SHP77 treated with DMSO at 0.1 percent for 48 hours (cell line): ENCODE data around the gene LAYN.

Experiments used
- DNase-seq: peaks from one replicate; lab custom pipeline; 2025; lab: John Stamatoyannopoulos, UW

LAYN gene, protein sequence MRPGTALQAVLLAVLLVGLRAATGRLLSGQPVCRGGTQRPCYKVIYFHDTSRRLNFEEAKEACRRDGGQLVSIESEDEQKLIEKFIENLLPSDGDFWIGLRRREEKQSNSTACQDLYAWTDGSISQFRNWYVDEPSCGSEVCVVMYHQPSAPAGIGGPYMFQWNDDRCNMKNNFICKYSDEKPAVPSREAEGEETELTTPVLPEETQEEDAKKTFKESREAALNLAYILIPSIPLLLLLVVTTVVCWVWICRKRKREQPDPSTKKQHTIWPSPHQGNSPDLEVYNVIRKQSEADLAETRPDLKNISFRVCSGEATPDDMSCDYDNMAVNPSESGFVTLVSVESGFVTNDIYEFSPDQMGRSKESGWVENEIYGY

DNA sequence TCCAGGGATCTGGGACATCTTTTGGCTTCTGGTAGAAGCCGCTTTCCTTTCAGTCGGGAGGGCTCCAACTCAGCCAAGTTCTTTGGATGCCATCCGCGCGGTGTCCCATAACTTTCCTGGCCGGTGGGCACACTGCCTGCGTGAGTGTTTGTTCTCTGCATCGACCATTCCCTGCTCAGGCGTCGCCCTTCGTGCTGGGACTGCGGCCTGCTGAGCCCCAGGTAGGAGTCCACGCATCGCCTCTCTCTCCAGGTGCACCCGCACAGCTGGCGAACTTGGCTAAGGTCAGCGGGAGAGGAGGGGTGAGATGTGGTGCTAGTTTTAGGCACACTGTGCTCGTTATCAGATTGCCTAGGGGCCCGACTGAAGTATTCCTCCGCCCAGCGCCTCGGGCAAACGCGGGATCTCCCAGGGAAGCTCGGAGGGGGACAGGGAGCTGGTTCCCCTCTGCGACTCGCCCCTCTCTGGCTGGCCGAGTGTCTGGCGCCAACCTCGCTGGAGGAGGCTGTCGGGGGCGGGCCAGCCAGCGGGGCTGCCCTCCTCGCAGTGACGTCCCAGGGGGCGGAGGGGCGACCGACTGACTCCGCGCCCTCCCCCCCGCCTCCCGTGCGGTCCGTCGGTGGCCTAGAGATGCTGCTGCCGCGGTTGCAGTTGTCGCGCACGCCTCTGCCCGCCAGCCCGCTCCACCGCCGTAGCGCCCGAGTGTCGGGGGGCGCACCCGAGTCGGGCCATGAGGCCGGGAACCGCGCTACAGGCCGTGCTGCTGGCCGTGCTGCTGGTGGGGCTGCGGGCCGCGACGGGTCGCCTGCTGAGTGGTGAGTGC lies at the start of gene LAYN:
TSS of gene LAYN (plus strand) at position 607 of the 823 bp plus-strand sequence. CDS start at position 731, 124 bp downstream.
- DNase-seq, result no peak

DNA sequence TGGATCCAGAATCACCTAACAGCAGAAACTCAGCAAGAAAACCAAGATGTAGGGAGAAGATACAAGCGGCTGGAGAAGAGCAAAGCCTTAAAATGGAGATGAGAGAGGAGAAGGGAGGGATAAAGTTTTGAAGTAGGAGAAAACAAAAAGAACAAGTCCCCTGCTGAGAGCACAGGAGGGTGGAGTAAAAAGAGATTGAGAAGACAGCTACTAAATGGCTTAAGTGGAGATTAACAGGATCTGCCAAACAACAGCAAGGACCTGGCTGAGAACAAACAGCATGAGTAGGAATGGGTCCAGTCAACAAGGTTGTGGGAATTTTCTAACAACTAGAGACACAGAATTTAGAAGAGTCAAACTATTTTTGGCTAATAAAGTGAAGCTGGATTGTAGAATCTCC lies 46.5 kb upstream of the LAYN start:
- DNase-seq, result no peak

DNA sequence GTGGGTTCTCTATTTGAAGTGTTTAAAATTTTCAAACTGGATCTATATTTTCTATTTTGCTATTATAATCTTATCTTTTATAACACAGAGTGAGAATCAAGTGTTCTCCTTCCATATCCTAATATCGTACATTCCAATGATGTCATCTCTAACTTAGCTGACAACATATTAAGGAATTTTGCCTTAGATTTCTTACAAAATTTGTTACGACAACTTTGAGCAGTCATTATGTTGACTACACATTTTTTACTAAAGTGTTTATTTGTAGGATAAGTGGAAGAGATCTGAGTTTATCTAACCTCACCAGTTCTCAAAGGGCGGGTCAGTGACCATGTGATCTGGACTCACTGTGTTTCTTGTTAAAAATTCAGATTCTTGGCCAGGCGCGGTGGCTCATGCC lies 41.0 kb upstream of the LAYN start:
- DNase-seq, result no peak

DNA sequence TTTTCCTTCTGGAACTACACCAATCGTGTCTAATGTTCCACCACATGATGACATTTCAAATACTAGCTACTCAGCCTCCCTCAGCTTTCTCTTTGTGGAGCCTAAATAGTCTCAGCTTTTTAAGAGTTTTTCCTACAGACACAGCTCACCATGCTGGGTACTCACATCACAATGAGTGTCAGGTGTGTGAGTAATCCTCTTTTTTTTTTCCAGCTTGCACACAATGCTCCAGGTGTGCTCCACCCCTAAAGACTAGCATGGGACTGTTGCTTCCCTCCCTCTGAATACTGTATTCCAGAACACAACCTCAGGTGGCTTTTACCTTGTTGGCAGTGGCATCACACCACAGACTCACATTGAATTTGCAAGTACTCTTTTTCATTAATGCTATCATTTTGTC lies 40.0 kb upstream of the LAYN start:
- no peak for DNase-seq

DNA sequence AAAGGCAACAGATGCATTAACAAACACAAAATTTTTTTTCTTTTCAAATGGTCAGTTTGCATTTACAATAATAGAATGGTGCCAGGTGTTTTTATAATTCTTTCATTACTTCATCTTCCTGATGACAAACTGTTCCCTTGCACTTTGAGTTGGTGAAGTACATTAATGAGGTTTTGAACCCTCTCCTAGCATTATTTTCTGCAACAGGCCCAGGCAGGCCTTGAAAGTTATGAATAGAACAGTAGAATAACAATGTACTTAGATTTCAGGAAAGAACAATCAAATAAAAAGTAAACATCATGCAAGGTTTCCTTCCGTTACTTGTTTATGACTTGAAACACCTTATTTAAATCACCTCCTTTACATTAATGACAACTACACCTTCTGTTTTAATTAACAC lies 37.9 kb upstream of the LAYN start:
- DNase-seq, result no peak

DNA sequence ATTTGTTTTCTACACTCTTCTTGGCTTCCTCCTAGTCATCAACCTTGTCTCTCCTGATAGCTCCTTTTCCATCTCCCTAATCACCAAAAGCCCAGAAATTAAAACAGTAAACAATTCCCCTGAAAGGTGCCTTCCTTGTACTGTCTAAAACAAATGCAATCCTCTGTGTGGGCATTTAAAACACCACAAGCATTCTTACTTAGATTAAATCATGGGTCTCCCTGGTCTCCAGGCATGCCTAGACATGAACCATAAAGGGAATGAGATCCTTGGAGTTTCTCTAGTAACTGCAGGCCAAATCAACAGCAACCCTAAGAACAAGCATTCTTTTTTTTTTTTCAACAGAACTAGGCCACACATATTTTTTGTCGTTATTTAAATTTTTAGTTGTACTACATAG lies 30.2 kb upstream of the LAYN start:
- no peak for DNase-seq

DNA sequence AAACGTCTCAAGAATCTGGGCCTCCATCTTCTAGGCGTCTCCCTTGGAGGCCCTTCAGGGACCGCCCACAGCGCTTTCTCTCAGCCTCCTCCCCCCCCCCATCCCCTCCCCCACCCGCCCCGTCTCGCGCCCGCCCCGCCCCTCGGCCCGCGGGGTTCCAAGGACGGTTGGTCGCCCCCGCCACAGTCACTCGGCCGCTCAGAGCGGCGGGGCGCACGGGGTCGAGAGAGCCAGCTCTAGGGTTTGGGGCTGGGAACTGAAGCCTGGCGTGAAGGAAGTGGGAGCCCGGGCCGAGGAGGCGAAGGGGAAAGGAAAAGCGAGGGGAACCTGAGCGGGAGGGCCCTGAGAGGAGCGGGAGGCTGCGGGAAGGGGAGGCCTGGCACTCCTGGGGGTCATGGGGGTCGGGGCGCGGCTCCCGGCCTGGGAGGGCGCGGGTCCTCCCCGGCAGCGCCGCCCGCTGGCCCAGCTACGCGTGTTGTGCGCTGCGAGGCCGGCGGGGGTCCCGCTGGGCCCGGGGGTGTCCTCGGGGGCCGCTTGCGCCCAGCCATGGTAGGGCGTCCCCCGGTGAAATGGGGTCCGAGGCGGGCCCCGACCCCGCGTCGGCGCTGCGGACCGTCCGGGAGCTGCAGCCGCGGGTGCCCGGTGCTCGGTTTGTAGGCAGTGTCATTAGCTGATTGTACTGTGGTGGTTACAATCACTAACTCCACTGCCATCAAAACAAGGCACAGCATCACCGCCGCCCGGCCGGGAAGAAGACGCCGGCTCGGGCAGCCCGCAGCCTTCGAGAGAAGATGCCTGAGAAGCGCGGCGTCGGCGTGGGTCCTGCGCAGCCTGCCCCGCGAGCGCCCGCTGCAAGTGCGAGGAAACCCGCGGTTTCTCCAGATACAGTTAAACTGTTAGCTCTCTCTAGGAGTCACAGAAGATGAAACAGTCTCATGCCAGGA lies 28.0 kb upstream of the LAYN start, which contains the start of gene BTG4:
TSS of gene BTG4 (minus strand) at position 91 of the 944 bp plus-strand sequence. CDS start 13,610 bp downstream, outside the sequence.
- DNase-seq, result no peak

DNA sequence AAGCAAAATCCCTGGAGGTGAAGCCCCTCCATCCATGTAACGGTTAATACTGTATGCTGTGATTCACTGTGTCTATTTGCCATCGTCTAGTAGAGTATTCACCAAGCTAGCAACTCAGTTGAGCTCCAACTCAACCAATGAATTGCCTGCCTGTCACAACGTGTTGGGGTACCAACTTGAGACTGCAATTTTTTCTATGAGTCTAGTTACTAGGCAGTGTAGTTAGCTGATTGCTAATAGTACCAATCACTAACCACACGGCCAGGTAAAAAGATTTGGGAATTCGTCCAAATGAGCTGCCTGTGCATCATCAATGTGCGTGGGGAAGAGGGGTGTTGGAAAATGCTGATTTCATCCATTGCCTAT lies 27.3 kb upstream of the LAYN start:
- DNase-seq, result no peak

DNA sequence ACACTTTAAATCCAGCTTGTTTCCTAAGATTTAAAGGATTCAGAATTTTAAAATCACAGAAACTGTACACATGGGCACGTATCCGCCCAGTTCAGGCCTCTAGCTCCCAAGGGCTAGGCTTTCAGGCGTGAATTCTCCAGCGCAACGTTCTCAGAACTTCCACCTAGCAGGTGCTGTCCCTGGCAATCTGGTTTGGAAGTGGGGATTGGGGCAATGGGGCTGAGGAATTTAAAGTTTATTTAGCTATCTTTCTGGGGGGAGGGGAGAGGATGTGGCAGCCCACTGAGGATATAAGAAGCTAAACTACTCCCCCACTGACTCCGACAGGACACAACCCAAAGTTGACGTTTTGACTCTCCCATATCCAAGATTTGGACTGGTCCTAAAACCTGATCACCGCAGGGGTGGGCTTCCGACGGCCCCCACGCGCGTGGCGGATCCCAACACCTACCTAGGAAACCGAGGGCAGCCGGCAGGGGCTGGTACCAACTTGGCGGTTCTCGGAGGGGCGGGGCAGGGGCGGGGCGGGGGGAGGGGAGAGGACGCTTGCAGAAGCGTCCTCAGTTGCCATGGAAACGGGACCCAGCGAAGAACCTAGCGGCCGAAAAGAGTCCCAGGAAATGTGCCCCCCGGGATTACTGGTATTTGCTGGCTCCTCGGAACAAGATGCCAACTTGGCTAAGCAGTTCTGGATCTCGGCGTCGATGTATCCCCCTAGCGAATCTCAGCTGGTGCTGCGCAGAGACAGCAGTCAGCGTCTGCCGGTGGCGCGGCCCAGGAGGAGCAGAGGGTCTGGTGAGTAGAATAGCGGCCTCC lies 26.1 kb upstream of the LAYN start, which contains the start of gene HOATZ:
TSS of gene HOATZ (plus strand) at position 563 of the 816 bp plus-strand sequence. CDS start at position 570, 7 bp downstream.
- no peak for DNase-seq

DNA sequence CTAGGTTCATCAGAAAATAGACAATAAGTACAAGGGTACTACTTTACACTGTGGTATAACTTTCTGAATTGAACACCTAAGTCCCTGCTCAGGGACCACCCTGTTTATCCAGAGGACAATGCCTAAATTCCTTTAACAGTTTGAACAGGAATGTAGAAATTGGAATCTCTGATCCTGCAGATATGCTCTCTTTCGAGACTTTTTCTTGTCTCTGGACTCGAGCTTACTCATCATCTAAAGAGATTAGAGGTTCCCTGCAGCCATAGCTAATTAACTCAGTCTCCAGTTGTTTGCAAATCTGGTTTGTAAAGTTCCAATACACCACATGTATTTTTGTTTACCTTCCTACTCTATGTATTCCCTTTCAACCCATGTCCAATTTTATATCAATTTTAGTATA lies 24.9 kb upstream of the LAYN start:
- no peak for DNase-seq

DNA sequence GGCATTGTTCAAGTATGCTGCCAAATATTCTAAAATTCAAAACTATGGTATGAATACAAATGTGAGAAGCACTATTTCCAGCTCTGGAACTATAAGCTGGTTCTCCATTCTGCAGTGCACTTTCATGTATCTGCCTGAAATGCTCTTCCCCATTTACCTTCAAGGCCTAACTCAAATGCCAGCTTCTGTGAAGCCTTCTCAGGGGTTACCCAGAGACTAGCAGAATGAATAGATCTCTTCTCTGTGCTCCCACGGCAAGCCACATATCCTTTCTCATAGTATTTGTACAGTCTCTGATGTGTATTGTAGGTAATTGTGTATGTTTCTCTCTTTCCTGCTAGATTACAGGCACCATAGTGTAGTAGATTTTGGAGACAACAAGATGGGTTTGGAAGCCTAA lies 21.9 kb upstream of the LAYN start:
- no peak for DNase-seq

DNA sequence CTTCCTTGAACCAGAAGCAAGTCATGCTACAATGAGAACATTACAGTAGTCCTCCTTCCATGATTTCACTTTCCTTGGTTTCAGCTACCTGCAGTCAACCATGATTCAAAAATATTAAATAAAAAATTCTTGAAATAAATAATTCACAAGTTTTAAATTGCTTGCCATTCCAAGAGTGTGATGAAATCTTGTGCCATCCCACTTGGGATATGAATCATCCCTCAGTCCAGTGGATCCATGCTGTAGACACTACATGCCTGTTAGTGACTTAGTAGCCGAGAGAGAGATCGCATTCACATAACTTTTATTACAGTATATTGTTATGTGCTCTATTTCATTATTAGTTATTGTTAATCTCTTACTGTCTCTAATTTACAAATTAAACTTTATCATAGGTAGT lies 20.0 kb upstream of the LAYN start:
- DNase-seq, result no peak

DNA sequence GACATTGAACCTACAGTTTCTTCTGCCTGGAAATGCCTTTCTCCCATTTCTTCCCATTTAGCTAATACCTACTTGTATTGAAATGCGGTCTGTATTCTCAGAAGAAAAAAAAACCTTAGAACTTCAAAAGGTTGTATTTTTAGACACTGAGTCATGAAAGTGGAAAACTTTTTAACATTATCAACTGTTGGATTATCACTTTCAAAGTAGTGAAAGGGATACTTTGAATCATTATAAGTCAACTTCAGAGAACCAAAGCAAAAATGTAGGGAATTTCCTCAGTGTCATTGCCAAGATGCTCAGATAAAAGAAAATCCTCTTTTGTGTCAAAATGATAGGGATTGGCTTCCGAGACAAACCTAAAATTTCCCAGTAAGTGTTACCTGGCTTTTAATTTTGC lies 19.4 kb upstream of the LAYN start:
- no peak for DNase-seq

DNA sequence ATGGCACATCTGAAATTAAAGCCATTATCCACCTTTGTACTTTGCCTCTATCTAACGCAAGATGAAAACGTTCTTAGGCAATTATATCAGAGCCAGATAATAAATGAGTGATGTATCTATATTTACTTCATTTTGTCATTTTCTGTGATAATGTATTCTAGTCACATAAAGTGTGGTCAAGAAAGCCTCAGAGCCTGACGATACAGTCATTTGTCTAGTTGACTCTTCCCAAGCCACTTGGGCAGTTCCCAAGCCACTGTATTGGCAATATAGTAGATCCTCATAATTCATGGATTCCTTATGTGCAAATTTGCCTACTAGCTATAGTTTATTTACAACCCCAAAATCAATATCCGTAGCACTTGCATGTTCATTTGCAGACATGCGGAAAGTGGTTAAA lies 18.1 kb upstream of the LAYN start:
- DNase-seq, result no peak

DNA sequence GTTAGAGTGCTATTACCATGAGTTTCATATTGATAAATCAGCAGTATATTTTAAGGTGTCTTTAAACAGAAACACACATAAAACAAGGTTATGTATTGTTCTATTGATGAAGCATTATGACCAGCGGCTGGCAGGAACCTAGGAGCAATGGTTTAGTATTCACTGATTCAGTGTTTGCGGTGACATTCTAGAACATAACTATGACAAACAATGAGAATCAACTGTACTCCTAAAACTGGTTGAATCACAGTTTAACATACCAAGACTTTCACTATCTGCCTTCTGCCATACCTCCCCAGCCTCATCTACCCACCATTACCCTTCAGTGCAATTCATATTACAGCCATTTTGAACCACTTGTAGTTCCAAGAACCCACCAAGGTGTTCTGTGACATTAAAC lies 17.2 kb upstream of the LAYN start:
- DNase-seq, result no peak

DNA sequence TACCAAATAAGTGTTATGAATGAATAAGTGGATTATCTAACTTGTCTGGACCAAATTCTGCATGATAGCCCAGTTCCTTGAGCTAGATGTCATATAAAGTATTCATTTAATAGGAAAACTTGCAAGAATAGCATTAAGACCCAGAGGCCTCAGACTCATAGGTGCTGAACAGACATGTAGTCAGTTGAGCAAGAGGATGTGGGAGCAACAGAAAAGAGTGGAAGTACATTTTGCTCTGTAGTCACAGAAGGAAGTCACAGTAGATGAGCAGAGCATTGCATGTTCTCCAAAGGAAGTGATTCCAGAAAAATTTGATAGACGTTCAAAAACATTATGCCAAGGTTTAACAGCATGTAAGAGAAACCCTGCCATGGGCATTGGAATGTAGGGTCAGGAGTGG lies 16.5 kb upstream of the LAYN start:
- DNase-seq, result no peak

DNA sequence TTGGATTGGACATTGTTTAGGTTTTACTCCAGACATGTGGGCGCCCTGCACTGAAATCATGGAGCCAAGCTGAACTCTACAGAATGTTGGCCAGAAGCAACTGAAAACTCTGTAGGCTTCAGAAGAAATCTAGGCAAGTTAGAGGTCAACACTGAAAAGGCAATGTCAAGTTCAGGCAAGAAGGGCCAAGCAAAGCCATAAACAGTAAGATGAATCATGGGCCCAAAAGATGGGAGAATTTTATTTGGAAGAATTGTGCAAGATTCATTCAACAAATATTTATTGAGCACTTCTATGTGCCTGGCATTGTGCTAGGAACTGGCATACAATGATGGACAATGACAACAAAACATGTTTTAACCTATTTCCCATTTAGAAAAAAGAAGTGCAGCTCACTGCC lies 15.1 kb upstream of the LAYN start:
- no peak for DNase-seq

DNA sequence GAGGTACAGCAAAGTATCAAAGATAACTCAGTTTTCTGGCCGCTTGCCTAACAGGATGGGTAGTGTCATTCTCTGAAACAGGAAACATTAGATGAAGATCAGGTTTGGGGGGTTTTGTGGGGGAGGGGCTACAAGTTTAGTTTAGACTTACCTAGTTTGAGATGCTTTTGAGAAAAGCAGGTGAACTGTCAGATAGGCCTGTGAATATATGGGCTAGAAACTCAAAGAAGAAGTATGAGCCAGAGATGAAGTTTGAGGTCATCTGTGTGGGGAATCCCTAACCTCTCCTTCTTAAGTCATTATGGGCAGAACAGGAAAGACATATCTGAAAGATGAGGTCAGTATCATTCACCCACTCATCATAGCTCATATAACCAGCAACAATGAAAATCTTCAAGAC lies 14.0 kb upstream of the LAYN start:
- no peak for DNase-seq

DNA sequence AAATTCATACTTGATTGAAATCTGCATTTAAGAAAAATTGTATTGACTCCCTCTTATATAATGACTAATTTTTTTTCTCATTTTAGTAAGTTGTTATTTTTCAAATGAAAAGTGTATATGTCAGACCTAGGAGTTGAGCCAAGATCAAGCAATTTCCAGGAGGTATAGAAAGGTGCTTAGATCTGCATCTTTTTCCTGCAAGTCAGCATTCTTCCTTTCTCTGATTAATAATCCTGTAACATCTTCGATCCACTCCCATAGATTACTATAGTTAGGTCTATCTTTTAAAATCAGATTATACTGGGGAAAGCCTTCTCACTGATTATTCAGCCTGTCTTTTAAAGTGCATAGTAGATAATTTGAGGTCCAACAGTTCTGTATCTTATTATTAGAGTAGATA lies 13.2 kb upstream of the LAYN start:
- no peak for DNase-seq

DNA sequence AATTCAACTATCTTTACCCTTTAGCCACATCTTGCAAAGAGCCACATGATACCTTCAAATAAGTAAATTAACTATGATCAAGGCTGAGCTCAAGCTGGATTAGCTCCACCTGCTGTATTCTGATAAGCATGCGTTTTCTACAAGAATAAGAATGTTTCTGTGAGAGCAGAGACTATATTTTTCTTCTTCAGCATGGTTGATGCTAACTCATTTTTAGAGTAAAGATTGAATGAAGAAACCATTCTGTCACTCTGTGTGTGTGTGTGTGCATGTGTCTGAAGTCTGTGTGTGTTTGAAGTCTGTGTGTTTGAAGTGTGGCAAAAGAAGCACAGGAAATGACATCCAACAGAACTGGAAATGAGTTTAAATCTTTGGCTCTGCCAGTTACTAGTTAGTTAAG lies 12.0 kb upstream of the LAYN start:
- DNase-seq, result no peak

DNA sequence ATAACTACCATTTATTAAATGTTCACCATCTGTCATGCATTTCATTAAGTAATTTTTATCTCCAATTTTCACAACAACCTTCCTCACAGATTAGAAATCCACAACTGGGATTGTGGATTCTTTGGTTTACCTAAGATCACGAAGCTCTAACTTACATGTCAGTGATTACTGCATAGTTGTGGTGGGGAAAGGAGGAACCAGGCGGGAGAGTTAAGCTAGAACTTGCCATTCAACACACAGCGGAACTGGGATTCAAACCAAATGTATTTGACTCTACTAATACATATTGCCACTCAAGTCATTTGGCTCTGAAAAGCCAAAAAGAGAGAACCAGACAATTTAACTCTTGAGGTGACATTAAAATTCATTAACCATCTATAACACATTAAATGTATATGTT lies 10.4 kb upstream of the LAYN start:
- no peak for DNase-seq
